DND-41 (cell line): ENCODE measurements around the gene SLC25A22.

Experiments used
- CTCF ChIP-seq: IDR thresholded peaks from 2 replicates; pipeline ENCODE4 v1.5.1; 2012; ENCODE audit warnings: borderline replicate concordance, low read length, moderate library complexity, mild to moderate bottlenecking; ENCODE audit not compliant: poor library complexity, severe bottlenecking; ENCODE audit errors: extremely low read depth
- EZH2 ChIP-seq: IDR thresholded peaks from 3 replicates; pipeline ENCODE4 v1.6.1; 2012; ENCODE audit warnings: borderline replicate concordance, low read depth, mild to moderate bottlenecking, moderate library complexity, low read length, inconsistent platforms; ENCODE audit not compliant: severe bottlenecking

DNA sequence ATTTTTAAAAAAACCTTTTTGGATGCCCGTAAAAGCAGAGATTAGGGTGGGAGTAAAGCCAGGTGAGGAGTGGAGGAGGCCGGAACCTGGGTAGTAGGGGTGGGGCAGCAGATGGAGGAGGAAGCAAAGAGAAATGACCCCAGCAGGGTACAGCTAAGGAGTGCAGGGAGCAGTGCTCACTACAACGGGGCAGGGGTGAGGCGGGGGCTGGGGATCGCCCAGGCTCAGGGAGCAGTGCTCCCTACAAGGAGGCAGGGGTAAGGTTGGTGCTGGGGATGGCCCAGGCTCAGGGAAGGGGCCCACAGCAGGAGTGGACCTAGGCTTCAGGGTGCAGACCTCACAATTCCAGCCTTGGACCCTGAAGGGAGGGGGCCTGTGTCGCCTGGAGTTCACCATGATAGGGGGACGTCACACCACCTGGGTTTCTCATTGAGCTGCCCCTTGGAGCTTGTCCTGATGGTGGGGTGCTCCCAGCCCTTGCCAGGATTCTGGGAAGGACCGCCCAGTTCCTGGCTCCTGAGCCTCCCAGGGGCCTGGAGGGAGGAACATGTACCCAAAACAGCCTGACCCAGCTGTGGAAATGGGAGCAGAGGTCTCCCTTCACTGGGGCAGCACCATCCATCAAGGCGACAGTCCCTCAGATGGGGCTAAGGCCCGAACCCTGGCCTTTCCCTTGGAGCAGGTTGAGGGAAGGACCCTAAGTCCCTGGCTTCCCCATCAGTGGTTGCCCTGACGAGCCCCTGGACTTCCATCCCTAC lies 17.8 kb upstream of the SLC25A22 start:
- TF ChIP-seq CTCF (no peak), EZH2 (no peak)
